ENCODE data around the gene CNNM2. TPM values are rescaled to one million over a fixed set of nuclear protein-coding genes. Genes with fewer than 3 reads are reported as not detected.
A peak's percentile ranks its signal among the peaks of the same experiment; 100 is the strongest.

Gene CNNM2
- total RNA-seq, 2 donors from 2014 or later = 6.6 to 7.4 TPM

DNA sequence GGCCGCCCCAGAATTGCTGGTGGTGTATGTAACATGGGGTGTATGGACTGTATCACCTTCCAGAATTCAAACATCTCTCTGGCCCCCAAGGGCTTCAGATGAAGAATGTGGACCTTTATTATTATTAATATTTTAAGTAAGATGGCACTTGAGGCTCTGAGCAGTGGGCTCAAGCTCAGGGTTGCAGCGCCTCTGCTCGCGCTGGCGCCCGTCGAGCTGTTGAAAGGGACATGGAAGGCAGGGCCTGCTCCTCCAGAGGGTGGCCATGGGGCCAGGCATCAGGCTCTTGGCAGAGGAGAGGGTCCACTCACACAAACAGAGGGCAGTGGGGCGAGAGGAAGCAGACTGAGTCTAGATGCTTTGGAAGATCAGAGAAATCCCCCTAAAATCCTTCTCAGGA, 154.8 kb downstream of the CNNM2 start:
- no peak for ATAC-seq (replicated peaks)
- H3K27me3 Mint-ChIP-seq = no peaks in the 10 kb centered on the region
- no peaks in the 10 kb centered on the region for H3K9me3 Mint-ChIP-seq
- H3K36me3 Mint-ChIP-seq (ENCODE audit: low read depth) = peaks cover 19% of the 10 kb centered on the region
- peaks cover 4% of the 10 kb centered on the region for H3K4me1 Mint-ChIP-seq
- no peak overlapping the region for H3K27ac Mint-ChIP-seq
- no peak overlapping the region for H3K4me3 Mint-ChIP-seq

DNA sequence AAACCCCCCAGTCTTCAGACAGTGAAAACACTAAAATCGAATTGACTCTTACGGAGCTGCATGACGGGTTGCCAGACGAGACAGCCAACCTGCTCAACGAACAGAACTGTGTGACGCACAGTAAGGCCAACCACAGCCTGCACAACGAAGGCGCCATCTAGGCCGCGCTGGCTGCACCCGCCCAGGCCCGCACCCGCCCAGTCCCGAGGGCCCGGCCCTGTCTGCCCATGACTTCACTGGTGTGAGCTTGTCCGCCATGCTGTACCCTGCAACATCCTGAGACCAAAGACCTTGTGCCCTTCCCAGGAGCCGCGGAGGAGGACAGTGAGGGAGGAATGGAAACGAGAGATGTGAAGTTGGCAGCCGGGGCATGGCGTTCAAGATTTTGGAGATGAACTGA, 158.9 kb downstream of the CNNM2 start:
- no peaks in the 10 kb centered on the region for H3K9me3 Mint-ChIP-seq
- no peaks in the 10 kb centered on the region for H3K4me1 Mint-ChIP-seq
- H3K4me3 Mint-ChIP-seq = no peak overlapping the region
- ATAC-seq (replicated peaks) = no peak
- no peak overlapping the region for H3K27ac Mint-ChIP-seq
- peaks cover 23% of the 10 kb centered on the region for H3K36me3 Mint-ChIP-seq (ENCODE audit: low read depth)
- H3K27me3 Mint-ChIP-seq = no peaks in the 10 kb centered on the region

DNA sequence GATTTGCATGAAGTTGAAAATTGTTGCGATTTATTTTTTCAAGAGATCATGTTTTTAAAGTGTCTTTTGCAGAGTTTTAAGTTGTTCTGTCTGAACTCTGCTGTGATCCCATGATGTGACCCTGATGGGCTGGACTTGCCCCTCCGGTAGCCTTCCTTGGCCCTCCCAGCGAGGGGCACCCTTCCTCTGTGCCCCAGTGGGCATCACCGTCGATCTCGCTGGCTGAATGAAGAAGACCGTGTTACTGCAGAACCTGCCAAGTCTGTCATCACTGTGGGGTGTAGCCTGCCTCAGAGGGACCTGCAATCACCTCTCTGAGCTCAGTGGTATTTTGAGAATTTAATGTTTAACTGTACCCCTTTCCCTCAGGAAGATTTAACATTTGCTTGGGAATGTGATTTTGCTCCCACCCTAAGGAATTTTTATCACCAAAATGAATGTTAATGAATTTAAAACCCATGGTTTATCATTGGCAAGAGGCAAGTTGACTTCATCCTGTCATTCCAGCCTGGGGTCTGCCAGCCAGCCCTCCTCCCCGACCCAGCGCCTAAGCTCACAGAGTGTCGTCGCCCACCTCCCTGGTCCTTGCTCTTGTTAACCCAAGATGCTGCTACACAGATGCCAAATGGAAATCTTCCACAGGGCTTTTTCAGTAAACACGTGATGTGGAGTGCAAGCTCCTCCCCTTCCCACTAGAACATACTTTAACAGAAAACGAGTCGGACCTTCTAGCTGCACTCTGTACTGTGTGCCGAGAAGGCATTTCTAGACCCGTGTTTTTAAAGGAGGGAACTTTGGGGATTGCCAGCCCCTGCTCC, 159.6 kb downstream of the CNNM2 start:
- Mint-ChIP-seq H3K9me3 (no peaks in the 10 kb centered on the region), H3K4me1 (no peaks in the 10 kb centered on the region), H3K4me3 (no peak overlapping the region), H3K27me3 (no peaks in the 10 kb centered on the region), H3K36me3 (ENCODE audit: low read depth) (peaks cover 23% of the 10 kb centered on the region), H3K27ac (no peak overlapping the region)
- ATAC-seq (replicated peaks) = no peak

DNA sequence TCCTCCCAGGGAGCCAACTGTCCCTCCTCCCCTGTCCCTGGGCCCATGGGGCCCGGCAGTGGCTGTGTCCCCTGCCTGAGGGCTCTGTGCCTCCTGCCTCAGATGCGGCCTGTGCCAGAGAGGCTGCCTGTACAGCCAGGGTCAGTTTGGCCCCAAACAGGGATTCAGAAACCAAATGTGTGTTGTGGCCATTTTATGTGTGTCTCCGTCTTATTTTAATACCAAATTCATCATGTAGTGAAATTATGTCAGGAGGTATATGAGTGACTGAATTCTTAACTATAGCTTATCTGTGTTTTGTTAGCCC, 160.2 kb downstream of the CNNM2 start:
- H3K4me3 Mint-ChIP-seq = no peak overlapping the region
- no peak overlapping the region for H3K27ac Mint-ChIP-seq
- no peaks in the 10 kb centered on the region for H3K27me3 Mint-ChIP-seq
- no peaks in the 10 kb centered on the region for H3K9me3 Mint-ChIP-seq
- no peaks in the 10 kb centered on the region for H3K4me1 Mint-ChIP-seq
- ATAC-seq (replicated peaks) = no peak
- peaks cover 23% of the 10 kb centered on the region for H3K36me3 Mint-ChIP-seq (ENCODE audit: low read depth)

DNA sequence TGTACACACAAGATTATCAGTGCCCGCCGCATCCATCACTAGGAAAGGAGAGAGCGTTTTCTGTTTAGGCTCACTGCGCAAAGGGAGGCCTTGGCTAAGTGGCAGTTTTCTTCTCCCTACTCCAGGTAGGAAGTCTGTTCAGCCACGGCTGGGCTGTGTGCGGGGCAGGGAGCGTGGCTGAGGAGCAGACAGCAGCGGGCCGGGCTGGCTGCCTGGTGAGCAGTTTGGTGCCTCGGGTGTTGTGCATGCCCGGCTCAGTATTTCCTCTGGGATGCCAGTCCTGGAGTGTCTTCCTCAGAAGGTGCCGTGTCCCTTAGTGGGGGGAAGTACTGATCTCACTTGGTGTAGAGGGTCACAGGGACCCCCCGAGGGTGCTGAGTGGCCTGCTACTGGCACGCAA, 160.6 kb downstream of the CNNM2 start:
- Mint-ChIP-seq H3K27me3 (no peaks in the 10 kb centered on the region), H3K4me3 (no peak overlapping the region), H3K9me3 (no peaks in the 10 kb centered on the region), H3K27ac (no peak overlapping the region), H3K36me3 (ENCODE audit: low read depth) (peaks cover 23% of the 10 kb centered on the region), H3K4me1 (no peaks in the 10 kb centered on the region)
- no peak for ATAC-seq (replicated peaks)

DNA sequence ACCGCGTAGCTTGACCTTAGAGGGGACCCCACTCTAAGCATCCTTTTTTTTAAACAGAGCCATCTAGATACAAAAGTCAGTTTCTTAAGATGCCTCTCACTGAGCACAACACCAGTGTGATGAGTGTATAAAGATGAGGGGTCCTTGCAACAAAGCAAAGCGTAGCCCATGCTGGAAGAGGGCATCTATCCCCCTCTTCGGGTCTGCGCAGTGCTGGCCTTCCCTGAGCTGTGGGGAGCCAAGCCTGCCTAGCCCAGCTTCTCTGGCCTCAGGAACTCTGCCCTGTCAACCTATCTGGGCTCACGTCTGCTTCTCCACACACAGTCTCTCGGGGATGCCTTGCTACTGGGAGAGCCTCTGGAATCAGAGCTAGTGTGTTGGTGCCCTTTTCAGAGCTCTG, 161.0 kb downstream of the CNNM2 start:
- Mint-ChIP-seq H3K4me3 (no peak overlapping the region), H3K9me3 (no peaks in the 10 kb centered on the region), H3K27ac (no peak overlapping the region), H3K4me1 (no peaks in the 10 kb centered on the region), H3K27me3 (no peaks in the 10 kb centered on the region), H3K36me3 (ENCODE audit: low read depth) (peaks cover 24% of the 10 kb centered on the region)
- ATAC-seq (replicated peaks) = no peak

DNA sequence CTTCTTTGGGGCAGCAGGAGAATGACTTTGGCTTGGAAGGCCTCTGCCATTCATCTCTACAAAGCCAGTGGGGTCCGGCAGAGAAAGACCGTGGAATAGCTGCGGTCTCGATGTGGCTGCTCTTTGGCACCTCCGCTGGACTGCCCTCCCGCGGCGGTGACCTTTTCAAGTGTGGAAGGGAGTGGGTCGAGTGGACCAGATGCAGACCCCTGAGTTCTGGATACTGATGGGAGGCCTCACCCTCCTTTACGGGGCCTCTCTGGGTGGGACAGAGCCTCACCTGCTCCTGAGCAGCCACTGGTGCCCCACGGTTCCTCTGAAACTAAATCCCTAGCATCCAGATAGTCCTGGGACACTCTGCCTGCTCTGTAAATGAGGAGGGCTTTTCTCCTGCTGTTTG, 161.9 kb downstream of the CNNM2 start:
- ATAC-seq (replicated peaks) = no peak
- peaks cover 29% of the 10 kb centered on the region for H3K36me3 Mint-ChIP-seq (ENCODE audit: low read depth)
- H3K4me1 Mint-ChIP-seq = no peaks in the 10 kb centered on the region
- H3K4me3 Mint-ChIP-seq = no peak overlapping the region
- no peak overlapping the region for H3K27ac Mint-ChIP-seq
- H3K9me3 Mint-ChIP-seq = no peaks in the 10 kb centered on the region
- no peaks in the 10 kb centered on the region for H3K27me3 Mint-ChIP-seq

DNA sequence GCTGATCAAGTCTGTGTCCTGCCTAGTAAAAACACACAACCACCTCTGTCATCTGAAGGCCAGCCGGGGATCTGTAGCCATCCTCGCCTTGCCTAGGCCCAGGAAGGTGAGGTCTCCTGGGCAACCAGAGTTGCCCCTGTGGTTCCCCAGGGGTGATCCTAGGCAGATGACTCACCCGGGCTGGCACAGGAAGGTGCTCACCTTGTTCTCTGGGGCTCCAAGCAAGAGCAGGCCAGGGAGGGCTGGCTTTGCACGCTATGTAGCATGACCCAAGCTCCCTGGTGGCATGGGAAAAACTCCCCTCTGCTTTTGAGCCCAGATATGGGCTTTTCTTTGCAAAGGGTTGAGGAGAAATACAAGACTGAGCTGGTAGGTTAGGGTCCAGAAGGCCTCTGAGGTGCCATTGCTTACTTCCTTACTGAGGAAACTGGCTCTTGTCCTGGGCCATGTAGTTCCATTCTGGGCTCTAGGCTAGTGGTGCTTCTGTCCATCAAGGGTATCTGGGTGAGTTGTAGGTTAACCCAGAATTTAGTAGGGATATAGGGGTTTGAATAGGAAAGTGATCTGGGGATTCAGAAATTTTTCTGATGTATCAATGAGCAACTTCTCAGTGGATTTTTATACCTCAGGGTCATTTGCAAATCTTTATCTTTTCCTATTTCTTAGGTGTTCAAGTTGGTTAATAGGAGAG, 162.9 kb downstream of the CNNM2 start:
- Mint-ChIP-seq H3K36me3 (ENCODE audit: low read depth) (peaks cover 38% of the 10 kb centered on the region), H3K4me1 (no peaks in the 10 kb centered on the region), H3K9me3 (no peaks in the 10 kb centered on the region), H3K27ac (no peak overlapping the region), H3K4me3 (no peak overlapping the region), H3K27me3 (no peaks in the 10 kb centered on the region)
- ATAC-seq (replicated peaks) = peak; percentile 61

DNA sequence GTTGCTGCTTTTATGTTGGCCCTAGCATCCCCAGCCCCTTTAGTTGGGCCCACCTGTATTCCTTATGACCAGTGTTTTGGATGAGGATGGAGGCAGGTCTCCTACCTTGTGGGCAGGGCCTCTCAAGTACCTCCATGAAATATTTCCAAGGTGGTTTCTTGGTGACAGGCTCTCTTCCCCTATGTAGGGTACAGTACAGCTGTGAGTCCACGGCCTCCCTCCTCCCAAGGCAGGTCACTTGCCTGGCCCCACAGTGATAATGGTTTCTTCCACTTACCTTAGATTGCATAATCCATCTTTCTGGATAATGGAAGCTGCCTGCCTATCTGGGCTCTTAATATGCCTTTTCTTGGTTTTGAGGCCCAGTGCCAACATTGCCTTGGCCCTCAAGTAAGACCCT, 164.6 kb downstream of the CNNM2 start:
- no peak overlapping the region for H3K27ac Mint-ChIP-seq
- peaks cover 36% of the 10 kb centered on the region for H3K36me3 Mint-ChIP-seq (ENCODE audit: low read depth)
- no peak overlapping the region for H3K4me3 Mint-ChIP-seq
- no peaks in the 10 kb centered on the region for H3K27me3 Mint-ChIP-seq
- no peaks in the 10 kb centered on the region for H3K9me3 Mint-ChIP-seq
- H3K4me1 Mint-ChIP-seq = no peaks in the 10 kb centered on the region
- ATAC-seq (replicated peaks) = no peak

DNA sequence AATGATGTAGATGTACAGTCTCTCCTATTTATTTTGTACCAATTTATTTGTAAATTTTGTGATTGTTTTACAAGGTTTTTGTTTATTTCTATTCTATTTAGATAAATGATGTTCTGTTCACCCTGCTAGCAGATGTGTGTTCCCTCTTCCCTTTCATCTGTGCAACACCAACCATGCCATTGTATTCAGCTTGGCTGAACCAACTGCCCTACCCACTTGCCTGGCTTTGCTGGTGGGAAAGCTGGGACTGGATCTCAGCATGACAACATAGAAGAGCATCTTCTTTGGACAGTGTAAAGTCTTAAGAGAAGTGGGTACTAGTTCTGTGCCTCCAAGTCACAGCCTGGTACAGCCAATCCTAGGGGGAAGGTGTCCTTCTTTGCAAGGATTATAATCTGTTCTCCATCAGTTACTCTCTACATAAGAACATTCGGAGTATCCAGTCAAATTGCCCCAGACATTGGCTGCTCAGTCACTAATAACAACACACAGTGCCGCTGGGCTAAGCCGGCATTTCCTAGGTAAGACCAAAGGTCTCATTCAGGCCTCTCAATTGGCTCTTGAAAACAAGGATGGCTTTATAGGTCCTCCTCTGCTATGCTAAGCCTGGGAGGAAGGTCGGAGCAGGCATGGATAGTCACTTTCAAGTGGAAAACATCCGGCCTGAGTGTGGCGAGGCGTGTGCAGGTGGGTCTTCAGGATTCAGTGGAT, 165.3 kb downstream of the CNNM2 start:
- ATAC-seq (replicated peaks) = no peak
- Mint-ChIP-seq H3K4me3 (no peak overlapping the region), H3K36me3 (ENCODE audit: low read depth) (peaks cover 37% of the 10 kb centered on the region), H3K27ac (peak overlapping the region; percentile 8), H3K4me1 (no peaks in the 10 kb centered on the region), H3K27me3 (no peaks in the 10 kb centered on the region), H3K9me3 (no peaks in the 10 kb centered on the region)

DNA sequence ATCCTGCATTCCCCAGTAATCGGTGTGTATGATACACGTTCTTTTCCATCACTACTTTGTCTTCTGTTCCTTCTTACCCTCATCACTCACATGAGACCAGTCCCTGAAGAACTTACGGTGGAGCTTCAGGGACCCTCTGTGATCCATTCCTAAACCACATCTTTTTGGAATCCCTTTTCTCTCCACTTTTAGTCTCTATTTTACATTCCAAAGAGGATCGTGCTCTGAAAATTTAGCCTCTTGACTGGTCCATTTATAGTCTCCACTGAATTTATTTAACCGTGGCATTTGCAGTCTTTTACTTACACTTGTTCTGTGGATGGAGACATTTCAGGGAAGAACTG, 165.9 kb downstream of the CNNM2 start:
- Mint-ChIP-seq H3K4me3 (no peak overlapping the region), H3K36me3 (ENCODE audit: low read depth) (peaks cover 42% of the 10 kb centered on the region), H3K27me3 (no peaks in the 10 kb centered on the region), H3K9me3 (no peaks in the 10 kb centered on the region), H3K4me1 (no peaks in the 10 kb centered on the region), H3K27ac (peak overlapping the region; percentile 8)
- no peak for ATAC-seq (replicated peaks)

DNA sequence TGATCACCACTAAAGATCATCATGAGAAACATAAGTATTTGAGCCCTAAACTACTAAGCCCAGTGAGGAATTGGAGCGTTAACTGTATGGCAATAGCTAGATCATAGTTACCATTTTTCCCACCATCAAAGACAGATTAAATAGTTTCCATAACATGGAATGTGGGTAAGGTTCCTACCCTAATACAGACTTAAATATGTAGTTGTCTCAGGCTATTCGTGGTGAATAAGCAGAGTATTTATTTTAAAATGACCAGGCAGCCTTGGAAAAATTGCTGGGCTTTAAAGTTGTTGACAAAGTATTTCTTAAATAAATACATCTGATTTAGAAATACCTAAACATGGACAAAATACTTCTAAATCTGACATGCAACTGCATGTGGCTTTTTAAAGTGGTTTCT, 168.2 kb downstream of the CNNM2 start:
- H3K36me3 Mint-ChIP-seq (ENCODE audit: low read depth) = peaks cover 66% of the 10 kb centered on the region
- H3K4me1 Mint-ChIP-seq = no peaks in the 10 kb centered on the region
- no peaks in the 10 kb centered on the region for H3K27me3 Mint-ChIP-seq
- no peak overlapping the region for H3K4me3 Mint-ChIP-seq
- peak overlapping the region; percentile 61 for H3K27ac Mint-ChIP-seq
- no peak for ATAC-seq (replicated peaks)
- H3K9me3 Mint-ChIP-seq = no peaks in the 10 kb centered on the region

DNA sequence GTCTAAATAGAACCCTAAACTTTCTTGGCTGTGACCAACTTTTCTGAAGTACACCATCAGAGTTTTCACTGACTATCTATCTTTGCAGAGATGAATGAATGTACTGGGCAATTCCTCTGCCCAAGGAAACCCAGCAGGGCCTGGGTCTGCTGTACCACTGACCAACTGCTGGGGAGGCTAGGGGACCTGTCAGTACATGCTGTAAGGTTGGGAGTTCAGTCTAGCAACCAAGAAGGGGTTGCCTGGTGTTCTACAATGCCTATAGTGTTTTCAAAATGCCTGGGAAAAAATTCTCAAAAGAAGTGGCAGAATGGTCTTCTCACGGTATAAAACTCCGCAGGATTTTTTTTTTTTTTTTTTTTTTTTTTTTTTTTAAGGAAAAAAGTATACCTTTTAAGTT, 168.7 kb downstream of the CNNM2 start:
- peaks cover 71% of the 10 kb centered on the region for H3K36me3 Mint-ChIP-seq (ENCODE audit: low read depth)
- H3K4me3 Mint-ChIP-seq = no peak overlapping the region
- no peaks in the 10 kb centered on the region for H3K4me1 Mint-ChIP-seq
- H3K9me3 Mint-ChIP-seq = no peaks in the 10 kb centered on the region
- no peak for ATAC-seq (replicated peaks)
- H3K27ac Mint-ChIP-seq = no peak overlapping the region
- no peaks in the 10 kb centered on the region for H3K27me3 Mint-ChIP-seq

DNA sequence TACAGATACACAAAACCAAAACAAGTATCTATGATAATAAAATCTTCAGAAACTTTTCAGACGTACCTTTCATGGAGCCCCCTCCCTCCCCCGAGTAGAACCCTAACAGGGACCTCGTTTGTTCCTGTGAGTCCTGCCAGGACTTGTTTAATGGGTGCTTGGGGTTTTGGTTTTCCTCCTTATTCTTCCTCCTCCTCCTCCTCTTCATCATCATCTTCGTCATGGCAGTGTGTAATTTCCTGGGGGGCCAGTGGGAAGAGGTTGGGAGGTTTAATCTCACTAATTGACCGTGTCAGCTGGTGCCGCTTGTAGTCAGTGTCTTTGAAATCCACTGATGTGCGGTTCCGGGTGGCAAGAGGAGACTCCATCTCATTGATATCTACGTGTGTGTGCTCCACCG, 171.4 kb downstream of the CNNM2 start:
- Mint-ChIP-seq H3K4me1 (no peaks in the 10 kb centered on the region), H3K36me3 (ENCODE audit: low read depth) (peaks cover 93% of the 10 kb centered on the region), H3K9me3 (no peaks in the 10 kb centered on the region), H3K4me3 (no peak overlapping the region), H3K27me3 (no peaks in the 10 kb centered on the region), H3K27ac (peak overlapping the region; percentile 7)
- no peak for ATAC-seq (replicated peaks)

DNA sequence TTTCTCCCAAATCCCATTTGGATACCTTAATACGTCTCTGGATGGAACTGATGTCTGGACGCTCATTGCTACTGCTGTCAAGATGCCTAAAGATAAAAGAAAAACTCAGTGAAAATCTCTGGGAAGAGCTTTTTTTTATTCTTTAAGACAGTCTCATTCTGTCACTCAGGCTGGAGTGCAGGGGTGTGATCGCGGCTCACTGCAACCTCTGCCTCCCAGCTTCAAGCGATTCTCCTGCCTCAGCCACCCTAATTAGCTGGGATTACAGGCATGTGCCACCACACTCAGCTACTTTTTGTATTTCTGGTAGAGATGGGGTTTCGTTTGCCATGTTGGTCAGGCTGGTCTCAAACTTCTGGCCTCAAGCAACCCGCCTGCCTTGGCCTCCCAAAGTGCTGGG, 172.8 kb downstream of the CNNM2 start:
- no peak overlapping the region for H3K4me3 Mint-ChIP-seq
- H3K4me1 Mint-ChIP-seq = no peaks in the 10 kb centered on the region
- no peaks in the 10 kb centered on the region for H3K27me3 Mint-ChIP-seq
- H3K36me3 Mint-ChIP-seq (ENCODE audit: low read depth) = peaks cover 95% of the 10 kb centered on the region
- no peaks in the 10 kb centered on the region for H3K9me3 Mint-ChIP-seq
- no peak for ATAC-seq (replicated peaks)
- no peak overlapping the region for H3K27ac Mint-ChIP-seq

All from activated T-helper 17 cell treated with anti-CD3 and anti-CD28 coated beads, Interleukin-2, amount 50 U/mL, for 72 hours (primary cell).